Measurements from ENCODE around the gene GNPTAB. TPM values are rescaled to one million over a fixed set of nuclear protein-coding genes. Genes with fewer than 3 reads are reported as not detected.

The GNPTAB gene
- total RNA-seq, 1 experiment from 2014 or later = 14.8 TPM

Other genes with a start within 250 kb of the GNPTAB start
- 0.47 TPM in 1 of 2 replicates, not detected in the other for gene MYBPC1, start 236.0 kb downstream of the GNPTAB start, total RNA-seq (2014; rRNA removed; shearing (Covaris generic))
- gene CHPT1, start 133.3 kb downstream of the GNPTAB start, total RNA-seq (2014; rRNA removed; shearing (Covaris generic)) = 30.1 and 44.8 TPM in 2 replicates
- not detected in 2 replicates for gene SYCP3, start 91.5 kb downstream of the GNPTAB start, total RNA-seq (2014; rRNA removed; shearing (Covaris generic))
- 12.4 and 13.2 TPM in 2 replicates for gene DRAM1, start 46.6 kb upstream of the GNPTAB start, total RNA-seq (2014; rRNA removed; shearing (Covaris generic))
- 36.2 and 75.1 TPM in 2 replicates for gene WASHC3, start 231.0 kb upstream of the GNPTAB start, total RNA-seq (2014; rRNA removed; shearing (Covaris generic))